AG04450 (cell line): ENCODE results near the gene PDLIM5. TPM values are rescaled to one million over a fixed set of nuclear protein-coding genes. Genes with fewer than 3 reads are reported as not detected.
"Not testable (repeated sequence)": the region's sequence is repeated elsewhere in the genome, so short reads cannot be mapped to it uniquely, and the experiment has no call there.

ENCODE experiments used
- CTCF ChIA-PET: fragments of 300-600, 350-600 bp; formaldehyde crosslinking; extraction: SDS; loops from one replicate; lab custom pipeline; 2022; ENCODE audit warnings: antibody characterized with exemption, inconsistent platforms; lab: Charles Lee
- POLR2A ChIA-PET: fragments of 350-600 bp; formaldehyde crosslinking; extraction: SDS; loops from one replicate; lab custom pipeline; 2021; ENCODE audit warnings: antibody characterized with exemption, inconsistent platforms; lab: Yijun Ruan, JAX
- DNase-seq: peaks from one replicate; pipeline ENCODE4 v3.0.0-alpha.2; 2011; ENCODE audit warnings: low read depth, low spot score
- H3K27ac ChIP-seq: one replicate; pipeline ENCODE4 v1.5.1; 2012; ENCODE audit warnings: low read depth, low read length, control low read depth
- H3K27me3 ChIP-seq: one replicate; pipeline ENCODE4 v1.6.0; 2012; ENCODE audit warnings: low read length; ENCODE audit not compliant: control insufficient read depth, insufficient read depth
- H3K4me3 ChIP-seq: 2 replicates; pipeline ENCODE4 v1.5.1; 2011; ENCODE audit warnings: mild to moderate bottlenecking, low read depth, low read length, control low read depth
- H3K9me3 ChIP-seq: 2 replicates; pipeline ENCODE4 v1.5.1; 2012; ENCODE audit warnings: low read length; ENCODE audit not compliant: control insufficient read depth, insufficient read depth
- polyA plus RNA-seq: library from polyadenylated mRNA; depleted of rRNA; stranded (reverse); fragments of >200 nt; gene quantifications from 2 replicates; pipeline ENCODE4 v1.2.3, GENCODE V29; 2011
- TF ChIP-seq, protein P1 (sequence below): IDR thresholded peaks from 2 replicates; pipeline ENCODE4 v1.5.1; 2011; ENCODE audit warnings: low read depth, low read length, control low read depth, inconsistent platforms

Gene PDLIM5
- polyA plus RNA-seq, 1 experiment: 81.5 TPM

DNA sequence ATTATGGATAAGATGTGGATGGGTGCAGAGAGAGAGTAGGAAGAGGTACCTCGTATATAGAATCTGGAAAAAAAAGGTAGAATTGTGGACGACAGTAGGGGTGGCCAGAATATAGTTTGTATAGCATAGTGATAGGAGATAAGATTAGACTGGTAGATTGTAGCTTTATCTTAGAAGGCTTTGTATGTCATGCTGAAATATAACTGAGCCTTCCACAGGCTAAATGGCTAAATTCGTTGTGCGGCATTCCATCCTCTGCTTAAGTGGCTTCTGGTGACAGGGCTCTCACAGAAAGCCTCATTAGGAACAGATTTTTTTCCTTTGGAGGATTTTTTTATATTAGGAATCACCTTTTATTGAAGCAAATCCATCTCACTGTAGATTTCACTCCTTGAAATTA, 163.7 kb downstream of the PDLIM5 start:
- DNase-seq: no peak
- CTCF ChIA-PET: interaction anchor here (1.0 to 1.4 kb wide), 2 partner anchors 9 to 208 kb away, joined by 3 to 4 read pairs; no protein-coding TSS in a partner anchor
- no peaks in the 10 kb centered on the region for H3K27me3 ChIP-seq
- H3K9me3 ChIP-seq: no peaks in the 10 kb centered on the region
- no peak overlapping the region for H3K4me3 ChIP-seq
- TF ChIP-seq, protein P1, sequence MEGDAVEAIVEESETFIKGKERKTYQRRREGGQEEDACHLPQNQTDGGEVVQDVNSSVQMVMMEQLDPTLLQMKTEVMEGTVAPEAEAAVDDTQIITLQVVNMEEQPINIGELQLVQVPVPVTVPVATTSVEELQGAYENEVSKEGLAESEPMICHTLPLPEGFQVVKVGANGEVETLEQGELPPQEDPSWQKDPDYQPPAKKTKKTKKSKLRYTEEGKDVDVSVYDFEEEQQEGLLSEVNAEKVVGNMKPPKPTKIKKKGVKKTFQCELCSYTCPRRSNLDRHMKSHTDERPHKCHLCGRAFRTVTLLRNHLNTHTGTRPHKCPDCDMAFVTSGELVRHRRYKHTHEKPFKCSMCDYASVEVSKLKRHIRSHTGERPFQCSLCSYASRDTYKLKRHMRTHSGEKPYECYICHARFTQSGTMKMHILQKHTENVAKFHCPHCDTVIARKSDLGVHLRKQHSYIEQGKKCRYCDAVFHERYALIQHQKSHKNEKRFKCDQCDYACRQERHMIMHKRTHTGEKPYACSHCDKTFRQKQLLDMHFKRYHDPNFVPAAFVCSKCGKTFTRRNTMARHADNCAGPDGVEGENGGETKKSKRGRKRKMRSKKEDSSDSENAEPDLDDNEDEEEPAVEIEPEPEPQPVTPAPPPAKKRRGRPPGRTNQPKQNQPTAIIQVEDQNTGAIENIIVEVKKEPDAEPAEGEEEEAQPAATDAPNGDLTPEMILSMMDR: no peak
- POLR2A ChIA-PET: no interaction called here
- H3K27ac ChIP-seq: no peak overlapping the region

DNA sequence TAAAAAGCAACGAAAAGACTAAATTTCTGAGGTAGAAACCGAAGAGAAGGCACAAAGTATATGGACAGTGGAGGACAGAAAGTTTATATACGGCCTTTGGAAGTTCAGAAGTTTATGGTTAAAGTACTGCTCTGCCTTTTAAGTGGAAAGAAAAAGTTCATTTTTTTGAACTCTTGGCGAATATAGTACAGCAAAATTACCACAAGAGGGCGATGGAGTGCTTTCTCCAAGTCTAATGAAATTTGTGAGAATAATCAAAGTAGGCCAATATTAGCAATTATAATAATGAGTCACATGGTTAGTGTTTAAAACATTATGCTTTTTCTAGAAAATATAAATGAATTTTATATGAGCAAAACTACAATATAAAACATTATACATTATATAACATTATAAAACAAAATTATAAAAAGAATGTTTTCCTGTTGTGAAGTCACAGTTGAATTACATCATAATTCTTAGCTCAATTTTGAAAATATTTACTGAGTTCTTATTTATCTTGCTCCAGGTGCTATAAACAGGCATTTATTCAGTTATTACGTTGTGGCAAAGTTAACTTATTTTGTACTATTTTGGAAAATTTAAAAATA, 169.8 kb downstream of the PDLIM5 start:
- POLR2A ChIA-PET: no interaction called here
- CTCF ChIA-PET: interaction anchor here (0.5 to 6.1 kb wide), 34 partner anchors 9 to 535 kb away, joined by 3 to 118 read pairs (median 4); no protein-coding TSS in a partner anchor
- Histone ChIP-seq H3K9me3 (no peaks in the 10 kb centered on the region), H3K4me3 (no peak overlapping the region), H3K27ac (no peak overlapping the region), H3K27me3 (no peaks in the 10 kb centered on the region)
- TF ChIP-seq, protein P1: peak; percentile 86
- no peak for DNase-seq

DNA sequence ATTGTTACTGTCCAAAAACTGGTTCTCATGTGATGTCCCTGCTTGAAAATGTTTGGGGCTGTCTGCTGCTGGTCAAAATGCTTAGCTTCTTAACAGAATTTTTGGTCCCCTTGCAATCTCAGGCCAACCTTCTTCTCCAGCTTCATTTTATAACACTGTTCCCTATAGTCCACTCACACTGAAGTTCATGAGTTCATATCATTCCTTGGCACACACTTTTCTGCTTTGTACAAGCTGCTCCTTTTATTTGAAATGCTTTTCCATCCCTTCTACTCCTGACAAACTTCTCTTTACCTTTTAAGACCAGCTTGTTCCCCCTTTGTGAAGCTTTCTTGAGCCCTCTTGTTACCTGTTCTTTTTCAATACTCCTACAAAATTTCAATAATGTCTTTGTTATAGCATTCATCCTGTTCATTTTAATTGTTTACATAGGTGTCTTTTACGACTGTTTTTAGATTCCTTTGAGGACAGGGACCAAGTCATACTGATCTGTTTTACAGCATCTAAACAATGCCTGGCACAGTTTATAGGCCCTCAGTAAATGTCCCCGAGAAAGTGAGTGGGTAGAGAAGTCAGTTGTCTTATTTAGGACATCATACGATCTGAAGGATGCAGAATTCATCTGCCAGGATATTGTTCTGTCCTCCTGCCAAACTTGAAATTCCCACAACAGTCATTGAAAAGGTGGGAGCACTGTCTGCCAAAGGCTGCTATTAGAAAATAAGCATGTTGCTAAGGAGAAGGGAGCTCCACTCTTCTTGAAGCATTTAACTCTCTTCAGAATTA, 171.6 kb downstream of the PDLIM5 start:
- no peak overlapping the region for H3K4me3 ChIP-seq
- TF ChIP-seq, protein P1: no peak
- no peak overlapping the region for H3K27ac ChIP-seq
- POLR2A ChIA-PET: no interaction called here
- no peaks in the 10 kb centered on the region for H3K9me3 ChIP-seq
- no peak for DNase-seq
- CTCF ChIA-PET: interaction anchor here (0.5 to 6.1 kb wide), 5 partner anchors 9 to 502 kb away, joined by 3 to 118 read pairs (median 26); no protein-coding TSS in a partner anchor
- H3K27me3 ChIP-seq: no peaks in the 10 kb centered on the region

DNA sequence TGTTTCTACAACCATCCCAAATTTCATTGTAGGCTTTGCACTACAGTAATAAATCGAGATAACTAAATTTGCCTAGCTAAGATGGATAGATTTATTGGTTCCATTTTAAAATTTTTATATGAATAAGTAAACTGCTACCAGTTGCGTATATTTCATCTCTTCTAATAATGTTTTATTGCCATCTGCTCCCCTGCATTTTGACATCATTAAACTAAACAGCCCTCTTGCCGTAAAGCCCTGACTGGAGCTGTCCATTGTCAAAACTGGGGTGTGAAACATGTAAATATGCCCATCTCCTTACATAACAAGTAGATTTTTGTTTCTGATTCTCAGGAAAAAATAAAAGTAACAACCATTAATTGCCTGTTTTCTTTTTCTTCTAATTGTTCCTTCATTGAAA, 175.2 kb downstream of the PDLIM5 start:
- ChIA-PET CTCF (interaction anchor here (0.8 to 2.0 kb wide), 5 partner anchors 8 to 503 kb away, joined by 3 to 11 read pairs (median 4); no protein-coding TSS in a partner anchor), POLR2A (no interaction called here)
- H3K27me3 ChIP-seq: no peaks in the 10 kb centered on the region

DNA sequence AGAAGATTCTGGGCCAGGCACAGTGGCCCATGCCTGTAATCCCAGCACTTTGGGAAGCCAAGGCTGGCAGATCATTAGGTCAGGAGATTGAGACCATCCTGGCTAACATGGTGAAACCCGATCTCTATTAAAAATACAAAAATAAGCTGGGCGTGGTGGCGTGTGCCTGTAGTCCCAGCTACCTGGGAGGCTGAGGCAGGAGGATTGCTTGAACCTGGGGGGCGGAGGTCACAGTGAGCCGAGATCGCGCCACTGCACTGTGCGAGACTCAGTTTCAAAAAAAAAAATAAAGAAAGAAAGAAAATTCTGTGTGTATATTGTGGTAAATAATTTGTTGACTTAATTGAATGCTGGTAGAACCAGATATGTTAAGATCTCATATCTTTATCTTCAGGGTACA, 177.3 kb downstream of the PDLIM5 start:
- H3K9me3 ChIP-seq, H3K27ac ChIP-seq, POLR2A ChIA-PET, DNase-seq, H3K4me3 ChIP-seq, H3K27me3 ChIP-seq: not testable (repeated sequence)
- CTCF ChIA-PET: interaction anchor here (2.0 kb wide), 1 partner anchor 496 kb away, joined by 9 read pairs; no protein-coding TSS in a partner anchor

More for the DNA sequence above, 175.2 kb downstream of the PDLIM5 start:
- TF ChIP-seq, protein P1: no peak
- Histone ChIP-seq H3K27ac (no peak overlapping the region), H3K4me3 (no peak overlapping the region), H3K9me3 (no peaks in the 10 kb centered on the region)
- DNase-seq: no peak
